Jurkat, Clone E6-1 (cell line): ENCODE results near the gene SCAF8.

Experiments used
- DNase-seq: peaks from one replicate; pipeline ENCODE4 v3.0.0-alpha.2; 2011; ENCODE audit warnings: low read depth, low spot score
- H3K4me3 ChIP-seq: 2 replicates; pipeline ENCODE4 v1.5.1; 2011; ENCODE audit warnings: mild to moderate bottlenecking, low read length, control low read depth, moderate library complexity

The SCAF8 gene

DNA sequence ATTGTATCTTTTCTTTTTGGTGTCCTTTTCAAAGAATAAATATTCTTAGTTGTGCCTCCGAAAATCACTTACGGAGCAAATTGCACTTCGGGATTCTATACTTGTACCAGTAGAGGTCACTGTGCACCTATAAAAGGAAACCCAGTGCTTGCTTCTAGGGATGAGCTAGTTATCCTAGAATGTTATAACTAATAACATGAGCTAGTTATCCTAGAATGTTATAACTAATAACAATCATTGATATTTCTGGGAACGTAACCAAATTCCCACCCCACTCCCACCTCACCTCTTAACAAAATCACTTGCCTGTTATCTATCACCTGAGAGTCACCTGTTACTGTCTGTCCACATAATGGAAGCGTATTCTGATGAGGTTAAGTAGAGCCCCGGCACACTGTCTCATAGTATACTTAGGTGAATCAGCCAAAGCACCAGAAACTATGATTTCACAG is 135.0 kb downstream of the SCAF8 start:
- no peak overlapping the region for H3K4me3 ChIP-seq
- DNase-seq, result peak; percentile 14

DNA sequence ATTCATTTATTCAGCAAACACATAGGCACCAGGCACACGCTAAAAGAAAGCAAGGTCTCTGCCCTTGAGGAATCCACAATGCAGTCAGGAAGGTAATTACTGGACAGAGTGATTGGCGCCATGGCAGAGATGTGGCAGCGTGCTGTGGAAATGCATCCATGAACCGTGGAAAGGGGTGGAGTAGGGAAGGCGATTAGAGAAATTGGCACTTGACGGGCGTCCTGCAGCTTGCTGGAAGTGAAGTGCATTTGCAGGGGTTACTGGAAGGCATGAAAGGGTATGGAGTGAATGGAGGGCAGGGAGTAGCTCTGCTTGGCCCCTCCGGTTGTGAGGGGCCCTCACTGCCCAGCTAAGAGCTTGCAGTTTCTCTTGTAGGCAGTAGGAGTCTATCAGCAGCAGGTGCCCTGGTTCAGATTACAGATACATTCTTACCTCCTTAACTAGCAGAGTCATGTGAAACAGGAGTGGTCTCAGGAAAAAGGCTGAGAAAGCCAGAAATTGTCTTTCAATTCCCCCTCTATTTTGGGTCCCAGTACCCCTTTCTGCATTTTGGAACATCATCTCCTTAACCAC is 139.4 kb downstream of the SCAF8 start:
- DNase-seq, result no peak
- no peak overlapping the region for H3K4me3 ChIP-seq

DNA sequence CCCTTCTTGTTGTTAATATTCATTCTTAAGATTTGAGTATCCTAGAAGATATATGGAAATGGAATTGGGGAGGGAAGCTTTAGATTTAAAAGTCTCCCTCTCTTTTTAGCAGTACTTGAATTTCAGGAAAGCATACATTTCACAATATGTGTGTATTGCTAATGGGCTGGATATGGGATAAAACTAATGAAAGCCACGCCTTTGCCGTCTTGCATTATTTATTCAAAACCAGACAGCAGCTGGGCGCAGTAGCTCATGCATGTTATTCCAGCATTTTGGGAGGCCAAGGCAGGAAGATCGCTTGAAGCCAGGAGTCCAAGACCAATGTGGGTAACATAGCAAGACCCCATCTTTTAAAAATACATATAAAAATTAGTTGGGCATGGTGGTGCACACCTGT is 140.3 kb downstream of the SCAF8 start:
- no peak overlapping the region for H3K4me3 ChIP-seq
- no peak for DNase-seq

DNA sequence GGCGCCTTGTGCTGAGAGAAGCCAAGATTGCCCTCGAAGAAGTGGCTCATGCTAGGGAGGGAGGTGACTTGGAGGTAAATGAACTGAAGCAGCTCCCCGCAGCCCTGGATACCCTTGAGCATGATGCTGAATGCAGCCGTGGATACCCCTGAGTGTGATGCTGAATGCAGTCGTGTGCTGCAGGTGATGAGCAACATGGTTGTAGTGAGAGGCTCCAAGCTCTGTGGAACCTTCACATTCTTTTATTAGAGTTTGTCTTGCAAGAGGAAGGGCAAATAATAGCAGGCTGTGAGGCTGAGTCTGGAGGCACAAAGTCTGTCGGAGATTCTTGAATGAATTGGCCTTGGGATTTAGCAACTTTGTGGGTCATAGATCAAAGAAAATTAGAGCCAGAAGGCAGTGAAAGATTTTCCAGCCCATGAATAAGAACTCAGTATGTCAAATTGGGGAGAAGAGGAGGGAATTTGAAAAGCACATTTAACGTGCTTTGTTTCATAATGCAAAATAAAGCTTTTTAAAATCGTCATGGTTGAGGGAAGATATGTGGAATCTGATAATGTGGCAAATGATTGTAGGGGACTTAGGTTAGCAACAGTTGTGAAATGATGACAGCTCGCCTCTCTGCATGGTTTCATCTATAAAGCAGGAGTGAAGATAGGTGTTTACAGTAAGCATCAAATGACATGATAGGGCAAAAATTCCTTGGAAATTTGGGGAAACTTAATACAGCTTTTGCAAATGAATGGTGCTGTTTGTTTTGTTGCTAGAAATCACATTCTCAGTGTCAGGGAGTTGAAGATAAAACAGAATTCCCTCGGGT is 141.8 kb downstream of the SCAF8 start:
- no peak overlapping the region for H3K4me3 ChIP-seq
- no peak for DNase-seq

DNA sequence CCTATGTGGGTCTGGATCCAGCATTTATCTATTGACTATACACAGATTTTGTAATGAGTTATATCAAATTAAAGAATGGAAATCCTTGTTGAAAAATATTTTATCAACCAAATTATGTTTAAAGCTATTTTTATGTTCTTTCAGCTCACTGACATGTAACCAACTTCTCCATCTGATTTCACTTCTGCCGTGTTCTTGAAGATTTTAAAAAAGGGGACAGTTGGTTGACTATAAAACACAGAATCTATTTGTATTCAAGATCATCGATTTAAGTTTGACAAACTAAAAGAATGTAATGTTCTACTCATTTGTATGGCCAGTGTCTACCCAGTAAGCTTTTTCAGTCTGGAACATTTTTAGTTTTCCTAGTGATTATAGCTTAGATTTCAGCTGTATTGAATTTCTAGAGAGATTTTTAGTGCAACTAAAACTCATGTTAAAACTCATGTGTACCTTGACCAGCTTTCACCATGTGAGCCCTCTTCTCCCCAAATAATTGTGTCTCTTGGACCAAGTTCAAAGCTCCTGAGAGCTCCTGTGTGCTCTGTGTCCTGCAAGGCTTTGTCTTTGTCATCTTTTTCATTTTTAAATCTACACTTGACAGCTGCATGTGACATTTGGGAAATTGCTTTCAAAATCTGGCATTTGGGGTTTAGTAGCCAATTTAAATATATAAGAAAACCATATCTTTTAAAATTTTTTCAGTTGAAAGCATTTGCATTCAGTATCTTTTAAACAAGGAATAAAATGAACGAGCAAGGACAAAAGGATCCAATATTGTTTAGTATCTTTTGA is 143.5 kb downstream of the SCAF8 start:
- H3K4me3 ChIP-seq, result no peak overlapping the region
- no peak for DNase-seq

DNA sequence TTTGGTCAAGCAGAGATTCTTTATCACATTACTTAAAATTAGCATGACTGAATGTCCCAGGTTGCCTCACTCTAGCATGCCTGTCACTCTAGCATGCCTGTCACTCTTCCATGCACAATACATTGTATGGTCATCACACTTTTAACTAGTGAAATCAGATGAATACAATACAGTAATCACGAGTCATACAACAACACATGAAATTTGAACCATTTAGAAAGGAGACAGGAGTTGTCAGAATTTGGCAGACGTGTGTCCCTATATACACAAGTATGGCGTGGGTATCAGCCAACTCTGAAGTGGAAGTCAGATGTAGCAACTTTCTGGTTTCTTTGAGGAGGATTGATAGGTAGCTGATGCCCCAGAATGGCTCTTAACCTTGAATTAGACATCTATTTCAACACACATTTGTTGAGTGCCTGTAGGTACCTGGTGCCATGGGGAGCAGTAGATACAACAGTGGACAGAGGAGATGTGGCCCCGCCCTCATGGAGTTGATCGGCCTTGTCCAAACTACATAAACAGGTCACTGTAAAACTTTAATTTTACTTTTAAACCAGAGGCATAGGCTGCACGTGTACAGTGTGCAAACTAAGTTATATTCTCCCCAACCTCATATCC is 145.8 kb downstream of the SCAF8 start:
- no peak overlapping the region for H3K4me3 ChIP-seq
- no peak for DNase-seq

DNA sequence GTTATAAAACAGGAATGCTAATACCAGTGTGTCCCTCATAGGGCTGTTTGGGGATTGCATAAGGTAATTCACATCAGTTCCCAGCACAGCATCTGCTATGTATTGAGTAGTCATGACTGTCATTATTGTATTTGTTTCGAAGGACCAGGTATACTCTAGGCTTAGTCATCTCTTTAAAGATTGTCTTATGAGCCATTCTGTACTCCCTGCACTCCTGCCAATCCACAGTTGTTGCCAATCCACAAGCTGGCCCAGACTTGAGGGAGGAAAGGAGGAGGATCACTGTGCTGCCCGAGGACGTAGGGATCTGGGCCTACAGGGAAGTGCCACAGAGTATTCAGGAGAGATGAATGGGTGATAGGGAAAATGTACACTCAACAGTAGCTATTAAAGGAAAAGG is 148.9 kb downstream of the SCAF8 start:
- DNase-seq, result no peak
- no peak overlapping the region for H3K4me3 ChIP-seq
